Thymus (tissue), 11 donors: Measurements from ENCODE around the gene S100A5. TPM values are rescaled to one million over a fixed set of nuclear protein-coding genes. Genes with fewer than 3 reads are reported as not detected.
A peak's percentile ranks its signal among the peaks of the same experiment; 100 is the strongest.
"Not testable (repeated sequence)": the region's sequence is repeated elsewhere in the genome, so short reads cannot be mapped to it uniquely, and the experiment has no call there.

ENCODE experiments used
- DNase-seq, 9 donors: peaks; one replicate each; pipeline ENCODE4 v3.0.0-alpha.2; 2013; ENCODE audit warnings: low spot score in 9 of 9, low read depth in 6 of 9, missing footprints in 1 of 9
- H3K27ac ChIP-seq, 2 donors: one replicate each; pipeline ENCODE4 v1.5.1; 2013; ENCODE audit warnings: control low read depth in 1 of 2, low read depth in 1 of 2, low read length in 1 of 2, mild to moderate bottlenecking in 1 of 2, moderate library complexity in 1 of 2
- H3K27me3 ChIP-seq, 2 donors: one replicate each; pipeline ENCODE4 v1.5.1; 2013; ENCODE audit warnings: low read length in 1 of 2; ENCODE audit not compliant: control insufficient read depth in 2 of 2, insufficient read depth in 1 of 2
- H3K36me3 ChIP-seq, 2 donors: one replicate each; pipeline ENCODE4 v1.5.1; 2013; ENCODE audit warnings: low read length in 1 of 2, mild to moderate bottlenecking in 1 of 2, moderate library complexity in 1 of 2; ENCODE audit not compliant: control insufficient read depth in 2 of 2, insufficient read depth in 2 of 2
- H3K4me1 ChIP-seq, 2 donors: one replicate each; pipeline ENCODE4 v1.5.1; 2013; ENCODE audit warnings: low read length in 2 of 2; ENCODE audit not compliant: control insufficient read depth in 2 of 2, insufficient read depth in 2 of 2
- H3K4me3 ChIP-seq, 2 donors: one replicate each; pipeline ENCODE4 v1.5.1; 2013; ENCODE audit warnings: low read length in 2 of 2, control low read depth in 1 of 2, mild to moderate bottlenecking in 1 of 2
- H3K9me3 ChIP-seq, 2 donors: one replicate each; pipeline ENCODE4 v1.5.1; 2013; ENCODE audit warnings: low read length in 1 of 2, mild to moderate bottlenecking in 1 of 2; ENCODE audit not compliant: control insufficient read depth in 2 of 2, insufficient read depth in 1 of 2
- WGBS: extraction: QIAGEN DNeasy Blood & Tissue Kit; methylation state at CpG from one replicate; pipeline ENCODE4 v1.1.7; 2013; 5-methylcytosine and 5-hydroxymethylcytosine counted together
- polyA plus RNA-seq: library from polyadenylated mRNA; stranded (reverse); fragments of 200-250 nt; gene quantifications from one replicate; pipeline ENCODE4 v1.2.3, GENCODE V29; 2013
- total RNA-seq: library from RNA; stranded (reverse); fragments of 120-200 nt; gene quantifications from one replicate; pipeline ENCODE4 v1.2.4, GENCODE V29; 2013
- donor health status: healthy.

S100A5 gene
- total and polyA plus RNA-seq, 2 donors = 0.87 TPM; not detected in 1

DNA sequence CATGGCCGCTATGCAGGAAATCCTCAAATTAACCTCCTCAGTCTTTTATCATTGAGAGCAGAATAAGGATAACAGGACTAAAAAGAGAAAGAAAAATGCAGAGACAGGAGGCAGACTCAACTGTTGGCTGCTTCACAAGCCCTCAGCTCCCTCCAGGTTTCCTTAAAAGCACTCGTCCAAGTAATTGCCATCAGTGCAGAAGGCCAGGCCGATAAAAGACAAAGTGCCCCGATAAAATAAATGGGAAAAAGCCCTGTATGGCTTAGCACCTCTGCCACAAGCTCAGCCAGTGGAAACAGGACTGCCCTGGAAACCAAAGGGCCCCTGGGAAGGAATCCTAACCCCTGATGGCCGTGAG is 13.1 kb downstream of the S100A5 start:
- H3K27me3 ChIP-seq = no peaks in the 10 kb centered on the region
- H3K36me3 ChIP-seq = no peaks in the 10 kb centered on the region
- no peaks in the 10 kb centered on the region for H3K9me3 ChIP-seq
- WGBS = 92% methylated on average over 5 of the region's 5 CpGs
- no peak for DNase-seq
- H3K27ac ChIP-seq = no peak overlapping the region
- no peak overlapping the region for H3K4me3 ChIP-seq
- peaks cover 9 to 13% of the 10 kb centered on the region in 2 donors for H3K4me1 ChIP-seq

DNA sequence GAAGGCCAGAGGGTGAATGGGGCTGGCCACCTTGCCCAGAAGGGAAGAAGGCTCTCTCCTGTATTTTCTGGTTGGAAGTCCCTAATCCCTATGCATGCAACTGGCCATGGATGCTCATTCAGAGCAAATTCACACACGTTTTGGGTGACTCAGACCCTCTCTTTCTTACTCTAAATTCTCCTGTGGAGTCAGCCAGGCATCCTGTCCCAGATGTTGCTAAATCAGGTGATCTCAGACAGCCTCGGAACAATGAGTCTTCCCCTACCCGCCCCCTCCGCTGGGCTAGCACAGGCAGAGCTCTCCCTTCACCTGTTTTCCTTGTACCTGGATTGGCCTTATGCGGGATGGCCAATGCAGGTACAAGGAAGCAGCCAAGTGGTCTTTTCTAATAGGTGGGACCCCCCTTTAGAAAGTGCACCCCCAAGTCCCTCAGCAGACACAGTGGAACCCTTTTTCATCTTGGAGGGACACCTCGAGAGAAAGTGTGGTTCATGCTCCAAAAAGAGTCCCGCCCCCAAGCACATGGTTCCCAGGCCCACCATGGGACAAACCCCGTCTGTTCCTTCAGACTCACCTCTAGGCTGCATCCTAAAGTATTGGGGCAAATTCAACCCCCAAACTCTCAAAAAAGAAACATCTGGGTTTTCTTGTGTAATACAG is 13.6 kb downstream of the S100A5 start:
- no peaks in the 10 kb centered on the region for H3K9me3 ChIP-seq
- no peaks in the 10 kb centered on the region for H3K27me3 ChIP-seq
- 95% methylated on average over 8 of the region's 8 CpGs for WGBS
- peak overlapping the region in 1 of 2 donors; percentile 55 for H3K27ac ChIP-seq
- peaks cover 6 to 8% of the 10 kb centered on the region in 2 donors for H3K4me1 ChIP-seq
- no peak overlapping the region for H3K4me3 ChIP-seq
- H3K36me3 ChIP-seq = no peaks in the 10 kb centered on the region
- DNase-seq = no peak

DNA sequence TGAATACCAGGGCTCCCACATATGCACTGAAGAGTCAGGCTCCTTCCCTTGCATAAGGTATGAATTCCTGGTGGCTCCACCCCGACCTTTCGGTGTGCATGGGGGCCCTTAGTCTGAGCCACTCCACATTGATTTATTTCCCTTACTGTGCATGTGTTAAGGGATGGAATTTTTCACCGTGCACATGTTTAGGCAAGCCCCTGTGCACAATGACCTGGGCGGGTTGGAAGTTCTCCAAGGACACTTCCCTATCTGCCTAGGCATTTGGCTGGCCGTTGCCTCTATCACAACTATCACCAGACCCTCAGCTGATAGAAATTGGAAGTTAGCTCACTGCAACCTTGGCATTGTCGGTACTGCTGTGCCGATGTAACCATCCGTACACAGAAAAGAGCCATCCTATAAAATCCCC is 14.6 kb downstream of the S100A5 start:
- 76% methylated on average over 8 of the region's 8 CpGs for WGBS
- H3K4me1 ChIP-seq = no peaks in the 10 kb centered on the region
- H3K9me3 ChIP-seq = no peaks in the 10 kb centered on the region
- H3K27ac ChIP-seq = peak overlapping the region in 1 of 2 donors; percentile 25
- no peak for DNase-seq
- H3K4me3 ChIP-seq = no peak overlapping the region
- H3K36me3 ChIP-seq = no peaks in the 10 kb centered on the region
- no peaks in the 10 kb centered on the region for H3K27me3 ChIP-seq

DNA sequence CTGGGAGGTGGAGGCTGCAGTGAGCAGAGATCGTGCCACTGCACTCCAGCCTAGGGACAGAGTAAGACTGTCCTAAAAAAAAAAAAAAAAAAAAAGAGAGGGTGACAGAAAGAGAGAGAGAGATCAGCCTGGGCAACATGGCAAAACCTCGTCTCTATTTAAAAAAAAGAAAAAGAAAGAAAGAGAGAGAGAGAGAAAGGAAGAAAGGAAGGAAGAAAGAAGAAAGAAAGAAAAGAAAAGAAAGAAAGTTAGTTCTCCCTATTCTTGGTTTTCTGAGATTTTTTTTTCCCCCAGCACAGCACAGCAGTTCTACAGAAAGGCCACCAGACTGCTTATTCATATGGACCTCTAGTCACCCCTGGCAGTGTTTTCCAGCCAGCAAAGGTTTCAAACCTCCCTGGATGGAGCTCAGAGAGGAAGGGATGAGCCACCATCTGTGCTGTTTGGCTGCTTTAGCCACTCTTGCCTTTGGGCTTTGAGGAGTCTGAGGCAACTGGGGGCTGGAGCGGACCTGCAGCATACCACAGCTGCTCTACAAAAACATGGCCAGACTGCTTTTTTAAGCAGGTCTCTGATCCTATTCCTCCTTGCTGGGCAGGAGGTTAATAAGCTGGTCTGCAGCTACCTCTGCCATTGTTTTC is 15.5 kb downstream of the S100A5 start:
- WGBS = 79% methylated on average over 3 of the region's 3 CpGs
- H3K4me1 ChIP-seq = no peaks in the 10 kb centered on the region
- H3K27me3 ChIP-seq = no peaks in the 10 kb centered on the region
- H3K9me3 ChIP-seq = no peaks in the 10 kb centered on the region
- no peak overlapping the region for H3K27ac ChIP-seq
- no peak overlapping the region for H3K4me3 ChIP-seq
- H3K36me3 ChIP-seq = no peaks in the 10 kb centered on the region
- DNase-seq = no peak

DNA sequence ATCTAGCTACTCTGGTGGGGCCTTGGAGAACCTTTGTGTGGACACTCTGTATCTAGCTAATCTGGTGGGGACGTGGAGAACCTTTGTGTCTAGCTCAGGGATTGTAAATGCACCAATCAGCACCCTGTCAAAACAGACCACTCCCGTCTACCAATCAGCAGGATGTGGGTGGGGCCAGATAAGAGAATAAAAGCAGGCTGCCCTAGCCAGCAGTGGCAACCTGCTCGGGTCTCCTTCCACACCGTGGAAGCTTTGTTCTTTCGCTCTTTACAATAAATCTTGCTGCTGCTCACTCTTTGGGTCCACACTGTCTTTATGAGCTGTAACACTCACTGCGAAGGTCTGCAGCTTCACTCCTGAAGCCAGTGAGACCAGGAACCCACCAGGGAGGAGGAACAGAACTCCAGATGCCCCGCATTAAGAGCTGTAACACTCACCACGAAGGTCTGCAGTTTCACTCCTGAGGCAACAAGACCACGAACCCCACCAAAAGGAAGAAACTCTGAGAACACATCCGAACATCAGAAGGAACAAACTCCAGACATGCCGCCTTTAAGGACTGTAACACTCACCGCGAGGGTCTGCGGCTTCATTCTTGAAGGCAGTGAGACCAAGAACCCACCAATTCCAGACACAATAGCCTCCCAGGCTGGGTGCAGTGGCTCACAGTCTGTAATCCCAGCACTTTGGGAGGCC is 18.2 kb downstream of the S100A5 start:
- not testable (repeated sequence) for H3K4me1 ChIP-seq, H3K4me3 ChIP-seq, H3K27ac ChIP-seq, H3K36me3 ChIP-seq, H3K9me3 ChIP-seq, H3K27me3 ChIP-seq, DNase-seq
- WGBS = 65% methylated on average over 14 of the region's 14 CpGs

DNA sequence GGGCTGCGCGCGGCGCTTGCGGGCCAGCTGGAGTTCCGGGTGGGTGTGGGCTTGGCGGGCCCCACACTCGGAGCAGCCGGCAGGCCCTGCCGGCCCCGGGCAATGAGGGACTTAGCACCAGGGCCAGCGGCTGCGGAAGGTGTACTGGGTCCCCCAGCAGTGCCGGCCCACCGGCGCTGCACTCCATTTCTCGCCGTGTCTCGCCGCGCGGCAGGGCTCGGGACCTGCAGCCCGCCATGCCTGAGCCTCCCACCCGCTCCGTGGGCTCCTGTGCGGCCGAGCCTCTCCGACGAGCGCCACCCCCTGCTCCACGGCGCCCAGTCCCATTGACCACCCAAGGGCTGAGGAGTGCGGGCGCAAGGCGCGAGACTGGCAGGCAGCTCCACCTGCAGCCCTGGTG is 18.9 kb downstream of the S100A5 start:
- H3K27ac ChIP-seq, H3K27me3 ChIP-seq, H3K9me3 ChIP-seq, H3K36me3 ChIP-seq, H3K4me3 ChIP-seq, H3K4me1 ChIP-seq, DNase-seq: not testable (repeated sequence)
- 98% methylated on average over 37 of the region's 37 CpGs for WGBS

DNA sequence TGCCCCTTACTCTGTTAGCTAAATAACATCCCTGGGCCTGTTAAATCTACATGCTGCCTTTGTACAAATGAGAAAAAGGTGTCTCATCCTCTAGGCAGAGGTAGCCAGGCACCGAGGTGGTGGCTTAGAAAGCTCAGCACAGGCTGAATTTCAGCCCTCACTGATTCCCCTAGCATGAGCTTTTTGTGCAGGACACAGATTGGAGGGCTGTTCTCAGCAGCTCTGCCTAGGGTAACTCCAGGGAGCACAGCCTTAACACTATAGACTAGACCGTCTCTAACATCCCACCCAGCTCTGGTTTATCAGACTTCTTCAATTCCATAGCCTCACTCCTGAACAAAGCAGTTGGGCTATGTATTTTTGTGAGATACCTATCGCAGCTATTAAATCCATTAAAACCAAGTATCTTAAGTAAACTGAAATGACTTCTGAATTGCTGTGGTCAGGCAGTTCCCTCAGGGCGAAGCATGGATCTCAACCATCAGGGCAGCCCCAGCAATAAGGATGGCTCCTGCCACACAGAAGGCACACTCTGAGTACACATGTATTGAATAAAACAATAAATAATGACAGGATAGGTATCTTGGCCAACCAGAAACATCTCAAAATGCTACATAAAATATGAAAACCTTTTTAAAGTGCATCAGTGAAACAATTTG is 19.8 kb downstream of the S100A5 start:
- Histone ChIP-seq H3K36me3 (no peaks in the 10 kb centered on the region), H3K27me3 (no peaks in the 10 kb centered on the region), H3K4me3 (no peak overlapping the region), H3K27ac (no peak overlapping the region), H3K4me1 (no peaks in the 10 kb centered on the region), H3K9me3 (no peaks in the 10 kb centered on the region)
- WGBS = 95% methylated on average over 4 of the region's 4 CpGs
- no peak for DNase-seq

DNA sequence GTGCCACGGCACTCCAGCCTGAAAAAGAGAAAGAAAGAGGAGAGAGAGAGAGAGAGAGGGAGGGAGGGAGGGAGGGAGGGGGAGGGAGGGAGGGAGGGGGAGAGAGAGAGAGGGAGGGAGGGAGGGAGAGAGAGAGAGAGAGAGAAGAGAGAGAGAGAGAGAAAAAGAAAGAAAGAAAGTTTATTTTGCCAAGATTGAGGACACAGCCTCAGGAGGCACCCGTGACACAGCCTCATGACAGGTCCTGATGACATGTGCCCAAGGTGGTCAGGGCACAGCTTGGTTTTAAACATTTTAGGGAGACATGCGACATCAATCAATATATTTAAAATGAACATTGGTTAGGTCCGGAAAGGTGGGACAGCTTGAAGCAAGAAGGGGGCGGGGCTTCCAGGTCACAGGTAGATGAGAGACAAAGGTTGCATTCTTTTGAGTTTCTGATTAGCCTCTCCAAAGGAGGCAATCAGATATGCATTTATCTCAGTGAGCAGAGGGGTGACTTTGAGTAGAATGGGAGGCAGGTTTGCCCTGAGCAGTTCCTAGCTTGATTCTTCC is 20.5 kb downstream of the S100A5 start:
- not testable (repeated sequence) for H3K9me3 ChIP-seq, DNase-seq, H3K4me3 ChIP-seq, H3K36me3 ChIP-seq, H3K4me1 ChIP-seq, H3K27me3 ChIP-seq, H3K27ac ChIP-seq
- whole genome bisulfite sequencing = 99% methylated on average over 5 of the region's 5 CpGs

DNA sequence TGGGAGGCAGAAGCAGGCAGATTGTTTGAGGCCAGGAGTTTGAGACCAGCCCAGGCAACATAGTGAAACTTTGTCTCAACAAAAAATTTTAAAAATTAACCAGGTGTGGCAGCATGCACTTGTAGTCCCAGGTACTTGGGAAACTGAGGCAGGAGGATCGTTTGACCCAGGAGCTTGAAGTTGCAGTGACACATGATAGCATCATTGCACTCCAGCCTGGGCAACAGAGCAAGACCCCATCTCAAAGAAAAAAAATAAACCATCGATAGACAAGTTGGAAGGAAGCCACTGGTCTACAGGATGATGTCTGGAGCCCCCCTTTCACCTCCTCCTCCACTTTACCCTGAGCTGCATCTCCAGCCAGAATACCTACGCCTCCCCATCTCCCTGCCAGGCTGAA is 21.5 kb downstream of the S100A5 start:
- no peak for DNase-seq
- WGBS = 94% methylated on average over 3 of the region's 3 CpGs
- H3K36me3 ChIP-seq = no peaks in the 10 kb centered on the region

More for the DNA sequence above, 21.5 kb downstream of the S100A5 start:
- H3K27ac ChIP-seq = no peak overlapping the region
- no peaks in the 10 kb centered on the region for H3K9me3 ChIP-seq
- no peak overlapping the region for H3K4me3 ChIP-seq
- no peaks in the 10 kb centered on the region for H3K4me1 ChIP-seq
- H3K27me3 ChIP-seq = no peaks in the 10 kb centered on the region
